Stimulated activated naive CD8-positive, alpha-beta T cell treated with anti-CD3 and anti-CD28 coated beads, Interleukin-15, amount 100 ng/mL, for 72 hours (primary cell): ENCODE results near the gene RHOXF2.
"Not testable (repeated sequence)": the region's sequence is repeated elsewhere in the genome, so short reads cannot be mapped to it uniquely, and the experiment has no call there.

Experiments
- ATAC-seq: fragments of 150-1000 bp; cut with Tn5 transposase; 2 replicates; pipeline ENCODE4 v1.10.0; 2021; ENCODE audit warnings: mild to moderate bottlenecking, moderate library complexity
- DNase-seq, 2 donors: peaks; one replicate each; pipeline ENCODE4 v3.0.0; 2021 to 2022
- H3K27ac Mint-ChIP-seq, 2 donors: one replicate each; pipeline ENCODE4 v1.8.0; 2022; ENCODE audit warnings: mild to moderate bottlenecking in 2 of 2, mixed read lengths in 2 of 2, moderate library complexity in 2 of 2
- H3K27me3 Mint-ChIP-seq: one replicate; pipeline ENCODE4 v1.8.0; 2022; ENCODE audit warnings: mixed read lengths
- H3K4me1 Mint-ChIP-seq: one replicate; pipeline ENCODE4 v1.8.0; 2022; ENCODE audit warnings: mild to moderate bottlenecking, mixed read lengths
- H3K4me3 Mint-ChIP-seq, 2 donors: one replicate each; pipeline ENCODE4 v1.8.0; 2022; ENCODE audit warnings: mild to moderate bottlenecking in 2 of 2, mixed read lengths in 2 of 2, moderate library complexity in 1 of 2
- H3K9me3 Mint-ChIP-seq, 2 donors: one replicate each; pipeline ENCODE4 v1.8.0; 2022; ENCODE audit warnings: mixed read lengths in 2 of 2

RHOXF2 gene

GRCh38 chrX:120158313-120158712 lies at the start of gene RHOXF2:
Gene RHOXF2 (plus strand): TSS chrX:120158613. CDS start chrX:120158751, 138 bp downstream.
- not testable (repeated sequence) for DNase-seq, ATAC-seq

GRCh38 chrX:120109378-120109777 lies 49.0 kb upstream of the RHOXF2 start:
- DNase-seq (no peak), ATAC-seq (no peak)
- Mint-ChIP-seq H3K9me3 (no peaks in the 10 kb centered on the region), H3K27me3 (no peaks in the 10 kb centered on the region), H3K27ac (no peak overlapping the region), H3K4me3 (no peak overlapping the region), H3K4me1 (no peaks in the 10 kb centered on the region)

More at GRCh38 chrX:120158313-120158712, at the start of gene RHOXF2:
- H3K27ac Mint-ChIP-seq, H3K27me3 Mint-ChIP-seq, H3K4me3 Mint-ChIP-seq, H3K9me3 Mint-ChIP-seq, H3K4me1 Mint-ChIP-seq: not testable (repeated sequence)

GRCh38 chrX:120111611-120112010 lies 46.8 kb upstream of the RHOXF2 start:
- Mint-ChIP-seq H3K27ac (peak overlapping the region in 1 of 2 donors; percentile 34), H3K4me1 (no peaks in the 10 kb centered on the region), H3K9me3 (no peaks in the 10 kb centered on the region), H3K27me3 (no peaks in the 10 kb centered on the region), H3K4me3 (no peak overlapping the region)
- ATAC-seq (no peak), DNase-seq (no peak)

- Mint-ChIP-seq H3K4me1 (no peaks in the 10 kb centered on the region), H3K27ac (no peak within 1 kb of the TSS), H3K27me3 (no peaks in the 10 kb centered on the region), H3K4me3 (no peak within 1 kb of the TSS), H3K9me3 (no peaks in the 10 kb centered on the region)
- ATAC-seq (no peak), DNase-seq (no peak)
Observed at GRCh38 chrX:120115438-120115963, 42.9 kb upstream of the RHOXF2 start, which contains the start of gene RHOXF1. Gene RHOXF1 (minus strand): TSS chrX:120115913. CDS start chrX:120115862, 51 bp downstream.

GRCh38 chrX:120120223-120120622 lies 38.2 kb upstream of the RHOXF2 start:
- Mint-ChIP-seq H3K9me3 (no peaks in the 10 kb centered on the region), H3K4me3 (no peak overlapping the region), H3K27me3 (no peaks in the 10 kb centered on the region), H3K4me1 (no peaks in the 10 kb centered on the region), H3K27ac (no peak overlapping the region)
- DNase-seq = no peak
- ATAC-seq = no peak

- H3K4me3 Mint-ChIP-seq = no peak overlapping the region
- H3K4me1 Mint-ChIP-seq = no peaks in the 10 kb centered on the region
- ATAC-seq = no peak
- DNase-seq = no peak
- no peak overlapping the region for H3K27ac Mint-ChIP-seq
- no peaks in the 10 kb centered on the region for H3K27me3 Mint-ChIP-seq
- no peaks in the 10 kb centered on the region for H3K9me3 Mint-ChIP-seq
Observed at GRCh38 chrX:120125444-120125843, 33.0 kb upstream of the RHOXF2 start.

- not testable (repeated sequence) for ATAC-seq, H3K9me3 Mint-ChIP-seq, DNase-seq, H3K4me1 Mint-ChIP-seq, H3K4me3 Mint-ChIP-seq, H3K27me3 Mint-ChIP-seq, H3K27ac Mint-ChIP-seq
Observed at GRCh38 chrX:120128306-120128846, 30.0 kb upstream of the RHOXF2 start.

GRCh38 chrX:120136128-120136527 lies 22.3 kb upstream of the RHOXF2 start:
- Mint-ChIP-seq H3K4me1 (no peaks in the 10 kb centered on the region), H3K9me3 (no peaks in the 10 kb centered on the region), H3K27me3 (no peaks in the 10 kb centered on the region), H3K4me3 (no peak overlapping the region), H3K27ac (no peak overlapping the region)
- ATAC-seq (no peak), DNase-seq (no peak)

GRCh38 chrX:120136840-120137239 lies 21.6 kb upstream of the RHOXF2 start:
- Mint-ChIP-seq H3K9me3 (no peaks in the 10 kb centered on the region), H3K27ac (peak overlapping the region in 1 of 2 donors; percentile 61)

GRCh38 chrX:120137439-120137838 lies 21.0 kb upstream of the RHOXF2 start:
- Mint-ChIP-seq H3K27me3 (no peaks in the 10 kb centered on the region), H3K27ac (no peak overlapping the region), H3K4me1 (peaks cover 2% of the 10 kb centered on the region), H3K4me3 (no peak overlapping the region), H3K9me3 (no peaks in the 10 kb centered on the region)
- DNase-seq (no peak), ATAC-seq (no peak)

More at GRCh38 chrX:120136840-120137239, 21.6 kb upstream of the RHOXF2 start:
- ATAC-seq (no peak), DNase-seq (no peak)
- Mint-ChIP-seq H3K4me3 (no peak overlapping the region), H3K4me1 (no peaks in the 10 kb centered on the region), H3K27me3 (no peaks in the 10 kb centered on the region)

GRCh38 chrX:120140293-120140981 lies 18.0 kb upstream of the RHOXF2 start:
- Mint-ChIP-seq H3K4me3 (no peak overlapping the region), H3K27ac (no peak overlapping the region), H3K9me3 (no peaks in the 10 kb centered on the region), H3K4me1 (peaks cover 29% of the 10 kb centered on the region), H3K27me3 (no peaks in the 10 kb centered on the region)
- ATAC-seq = no peak
- no peak for DNase-seq

- DNase-seq = peak in 1 of 2 donors; percentile 12
- Mint-ChIP-seq H3K4me3 (peak overlapping the region; percentile 19 to 74), H3K27ac (peak overlapping the region; percentile 43 to 49), H3K9me3 (peaks cover 13 to 16% of the 10 kb centered on the region in 2 donors), H3K4me1 (peaks cover 39% of the 10 kb centered on the region), H3K27me3 (no peaks in the 10 kb centered on the region)
- peak; percentile 50 for ATAC-seq
Observed at GRCh38 chrX:120144178-120144844, 14.1 kb upstream of the RHOXF2 start.

GRCh38 chrX:120145295-120145925 lies 13.0 kb upstream of the RHOXF2 start:
- H3K4me3 Mint-ChIP-seq = peak overlapping the region; percentile 19 to 21
- peaks cover 39% of the 10 kb centered on the region for H3K4me1 Mint-ChIP-seq
- ATAC-seq (peak; percentile 83), DNase-seq (peak in 1 of 2 donors; percentile 12)
- H3K9me3 Mint-ChIP-seq = peaks cover 13 to 16% of the 10 kb centered on the region in 2 donors
- no peaks in the 10 kb centered on the region for H3K27me3 Mint-ChIP-seq
- H3K27ac Mint-ChIP-seq = peak overlapping the region in 1 of 2 donors; percentile 58

- not testable (repeated sequence) for H3K27ac Mint-ChIP-seq
Observed at GRCh38 chrX:120146323-120146722, 12.1 kb upstream of the RHOXF2 start.

GRCh38 chrX:120147537-120147936 lies 10.9 kb upstream of the RHOXF2 start:
- H3K9me3 Mint-ChIP-seq = peaks cover 13 to 16% of the 10 kb centered on the region in 2 donors
- peaks cover 36% of the 10 kb centered on the region for H3K4me1 Mint-ChIP-seq
- no peak overlapping the region for H3K4me3 Mint-ChIP-seq
- ATAC-seq = no peak
- peak overlapping the region in 1 of 2 donors; percentile 28 for H3K27ac Mint-ChIP-seq
- no peaks in the 10 kb centered on the region for H3K27me3 Mint-ChIP-seq
- DNase-seq = no peak

More at GRCh38 chrX:120146323-120146722, 12.1 kb upstream of the RHOXF2 start:
- not testable (repeated sequence) for DNase-seq, ATAC-seq, H3K27me3 Mint-ChIP-seq
- Mint-ChIP-seq H3K4me3 (peak overlapping the region in 1 of 2 donors; percentile 21), H3K4me1 (peaks cover 39% of the 10 kb centered on the region), H3K9me3 (peaks cover 13 to 16% of the 10 kb centered on the region in 2 donors)
